PFSK-1 (cell line): ENCODE measurements around the gene EP400.

Source experiments
- POLR2AphosphoS5 ChIP-seq: IDR thresholded peaks from 2 replicates; pipeline ENCODE4 v1.6.1; 2012; ENCODE audit warnings: low read depth, mild to moderate bottlenecking, control low read depth, low read length, moderate library complexity
- TAF1 ChIP-seq: IDR thresholded peaks from 2 replicates; pipeline ENCODE4 v1.6.1; 2012; ENCODE audit warnings: low read length, control low read depth, borderline replicate concordance; ENCODE audit not compliant: insufficient read depth

GRCh38 chr12:132125736-132126135, 176.0 kb downstream of the EP400 start:
- TF ChIP-seq TAF1 (no peak), POLR2AphosphoS5 (no peak)
